OCI-LY1 (cell line): Measurements from ENCODE around the gene RIPOR2.

Experiments used
- H2AFZ ChIP-seq: fragments of 200-600 bp; sonication (generic), shearing (Covaris generic); 2 replicates; pipeline ENCODE4 v1.6.0; 2014; ENCODE audit warnings: antibody characterized with exemption, mild to moderate bottlenecking, low read length
- H3F3A ChIP-seq: fragments of 200-600 bp; sonication (generic), shearing (Covaris generic); 2 replicates; pipeline ENCODE4 v1.6.0; 2014; ENCODE audit warnings: mild to moderate bottlenecking, antibody characterized with exemption, low read length, moderate library complexity; ENCODE audit not compliant: insufficient read depth
- H3K27ac ChIP-seq: fragments of 200-600 bp; sonication (generic); 2 replicates; pipeline ENCODE4 v1.5.1; 2014; ENCODE audit warnings: low read length, mixed run types, mild to moderate bottlenecking, low read depth; ENCODE audit not compliant: poor library complexity, severe bottlenecking
- H3K27me3 ChIP-seq: fragments of 200-600 bp; sonication (generic); 2 replicates; pipeline ENCODE4 v1.6.0; 2014; ENCODE audit warnings: antibody characterized with exemption, mild to moderate bottlenecking, low read length, moderate library complexity; ENCODE audit not compliant: insufficient read depth
- H3K36me3 ChIP-seq: fragments of 200-600 bp; sonication (generic); 2 replicates; pipeline ENCODE4 v1.6.1; 2014; ENCODE audit warnings: mild to moderate bottlenecking, antibody characterized with exemption, low read length, moderate library complexity, mixed read lengths; ENCODE audit not compliant: insufficient read depth
- H3K4me1 ChIP-seq: fragments of 200-600 bp; sonication (generic); 2 replicates; pipeline ENCODE4 v1.5.1; 2014; ENCODE audit warnings: mild to moderate bottlenecking, low read length, moderate library complexity; ENCODE audit not compliant: insufficient read depth, severe bottlenecking
- H3K4me2 ChIP-seq: fragments of 200-600 bp; sonication (generic), shearing (Covaris generic); 2 replicates; pipeline ENCODE4 v1.6.1; 2014; ENCODE audit warnings: low read length
- H3K4me3 ChIP-seq: fragments of 200-600 bp; sonication (generic); 2 replicates; pipeline ENCODE4 v1.5.1; 2014; ENCODE audit warnings: low read length, low read depth, mild to moderate bottlenecking, mixed read lengths; ENCODE audit not compliant: poor library complexity, severe bottlenecking
- H3K79me2 ChIP-seq: fragments of 200-600 bp; shearing (Covaris generic); 2 replicates; pipeline ENCODE4 v1.6.1; 2016; ENCODE audit warnings: mixed run types, low read length, mixed read lengths; ENCODE audit not compliant: insufficient read depth
- H3K9ac ChIP-seq: fragments of 200-600 bp; sonication (generic), shearing (Covaris generic); 2 replicates; pipeline ENCODE4 v1.6.1; 2014; ENCODE audit warnings: mild to moderate bottlenecking, low read length, mixed read lengths
- H3K9me2 ChIP-seq: fragments of 200-600 bp; sonication (generic), shearing (Covaris generic); 2 replicates; pipeline ENCODE4 v1.6.1; 2014; ENCODE audit warnings: low read depth, mild to moderate bottlenecking, low read length, mixed read lengths
- H3K9me3 ChIP-seq: fragments of 200-600 bp; shearing (Covaris generic); 2 replicates; pipeline ENCODE4 v1.6.1; 2014; ENCODE audit warnings: low read length, mixed read lengths
- H4K20me1 ChIP-seq: fragments of 200-600 bp; sonication (generic), shearing (Covaris generic); 2 replicates; pipeline ENCODE4 v1.6.0; 2016; ENCODE audit warnings: mild to moderate bottlenecking, low read length; ENCODE audit not compliant: insufficient read depth
- CTCF ChIP-seq: fragments of 200-600 bp; sonication (generic), shearing (Covaris generic); IDR thresholded peaks from 2 replicates; pipeline ENCODE4 v1.5.1; 2017; ENCODE audit warnings: mild to moderate bottlenecking, antibody characterized with exemption, low read length, moderate library complexity, mixed read lengths
- EZH2 ChIP-seq: fragments of 200-600 bp; sonication (generic), shearing (Covaris generic); IDR thresholded peaks from 2 replicates; pipeline ENCODE4 v1.8.0; 2017; ENCODE audit warnings: borderline replicate concordance, mixed run types, mild to moderate bottlenecking, antibody characterized with exemption, low read length, moderate library complexity, mixed read lengths

Gene RIPOR2

GRCh38 chr6:24893342-24893850, 42.4 kb downstream of the RIPOR2 start:
- Histone ChIP-seq H3K4me2 (no peak overlapping the region), H2AFZ (no peak overlapping the region), H3F3A (no peaks in the 10 kb centered on the region), H3K27me3 (no peaks in the 10 kb centered on the region), H3K79me2 (no peaks in the 10 kb centered on the region), H3K9me3 (no peaks in the 10 kb centered on the region), H4K20me1 (no peaks in the 10 kb centered on the region), H3K9ac (no peak overlapping the region), H3K4me1 (peaks cover 60% of the 10 kb centered on the region), H3K4me3 (no peak overlapping the region), H3K27ac (peak overlapping the region; percentile 30), H3K36me3 (no peaks in the 10 kb centered on the region; the same call in 1 of the 2 replicates), H3K9me2 (no peaks in the 10 kb centered on the region)
- no peak for TF ChIP-seq CTCF
- TF ChIP-seq EZH2: no peak

GRCh38 chr6:24891004-24891403, 44.8 kb downstream of the RIPOR2 start:
- Histone ChIP-seq H3K9me2 (no peaks in the 10 kb centered on the region), H3K36me3 (no peaks in the 10 kb centered on the region), H2AFZ (no peak overlapping the region), H3K4me2 (peak overlapping the region; percentile 28; the same call in 1 of the 2 replicates), H3K27me3 (no peaks in the 10 kb centered on the region), H3F3A (no peaks in the 10 kb centered on the region), H3K79me2 (peaks cover 3% of the 10 kb centered on the region; the same call in 1 of the 2 replicates), H3K9ac (peak overlapping the region; percentile 0; the same call in 1 of the 2 replicates), H3K27ac (peak overlapping the region; percentile 56), H3K9me3 (no peaks in the 10 kb centered on the region), H4K20me1 (no peaks in the 10 kb centered on the region), H3K4me3 (no peak overlapping the region), H3K4me1 (peaks cover 84% of the 10 kb centered on the region)
- TF ChIP-seq EZH2 (no peak), CTCF (no peak)

GRCh38 chr6:24890471-24890870, 45.3 kb downstream of the RIPOR2 start:
- H3K9me3 ChIP-seq: no peaks in the 10 kb centered on the region
- H3K4me3 ChIP-seq: no peak overlapping the region
- no peak for TF ChIP-seq EZH2
- TF ChIP-seq CTCF: no peak
- H2AFZ ChIP-seq: no peak overlapping the region
- H3K9ac ChIP-seq: peak overlapping the region; percentile 0; the same call in 1 of the 2 replicates
- peaks cover 89% of the 10 kb centered on the region for H3K4me1 ChIP-seq
- H3K4me2 ChIP-seq: peak overlapping the region; percentile 28; the same call in 1 of the 2 replicates
- no peaks in the 10 kb centered on the region for H3K36me3 ChIP-seq
- peak overlapping the region; percentile 56 for H3K27ac ChIP-seq
- H3K27me3 ChIP-seq: no peaks in the 10 kb centered on the region
- H3K79me2 ChIP-seq: peaks cover 8% of the 10 kb centered on the region
- H4K20me1 ChIP-seq: no peaks in the 10 kb centered on the region
- H3F3A ChIP-seq: no peaks in the 10 kb centered on the region
- no peaks in the 10 kb centered on the region for H3K9me2 ChIP-seq
